ENCODE results near the gene SMIM21. TPM values are rescaled to one million over a fixed set of nuclear protein-coding genes. Genes with fewer than 3 reads are reported as not detected.

The SMIM21 gene
- total RNA-seq, 2 experiments from 2014 or later: not detected

GRCh38 chr18:75377926-75378325 is 49.6 kb downstream of the SMIM21 start:
- POLR2A ChIA-PET: no interaction called here
- H3K27me3 Mint-ChIP-seq: peaks cover 10% of the 10 kb centered on the region
- intact Hi-C loops (cut with DNase I, micrococcal nuclease): no loop called here

DNA sequence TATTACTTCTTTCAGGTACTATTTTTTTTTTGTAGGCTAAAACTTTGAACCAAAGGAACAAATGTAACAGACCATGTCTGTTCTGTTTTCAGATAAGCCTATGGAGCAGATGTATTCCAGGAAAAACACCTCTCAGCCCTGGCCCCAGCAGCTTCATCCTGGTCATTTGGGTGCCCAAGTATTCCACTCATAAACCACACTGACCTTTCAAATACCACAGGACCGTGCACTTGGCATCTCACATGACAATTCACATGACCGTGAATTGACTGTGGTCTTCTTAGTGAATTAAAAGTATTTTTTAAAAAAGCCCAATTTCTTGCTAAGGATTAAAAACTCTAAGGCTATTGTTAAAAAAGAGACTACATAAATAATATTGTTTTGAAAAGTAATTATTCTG is 50.2 kb downstream of the SMIM21 start:
- Mint-ChIP-seq H3K27me3 (peaks cover 7% of the 10 kb centered on the region), H3K4me1 (ENCODE audit: low read depth) (no peaks in the 10 kb centered on the region), H3K9me3 (no peaks in the 10 kb centered on the region), H3K36me3 (ENCODE audit: low read depth) (no peaks in the 10 kb centered on the region), H3K27ac (no peak overlapping the region), H3K4me3 (no peak overlapping the region)
- intact Hi-C loops (cut with DNase I, micrococcal nuclease): no loop called here
- Histone ChIP-seq H3K27me3 (ENCODE audit: control insufficient read depth in 1 of 2, insufficient read depth in 2 of 2, low read length in 2 of 2) (no peaks in the 10 kb centered on the region), H3K36me3 (ENCODE audit: insufficient read depth, low read length) (no peaks in the 10 kb centered on the region), H3K4me1 (ENCODE audit: insufficient read depth, low read length) (no peaks in the 10 kb centered on the region), H3K9me3 (ENCODE audit: control insufficient read depth in 1 of 2, insufficient read depth in 1 of 2, low read length in 2 of 2) (no peaks in the 10 kb centered on the region), H3K27ac (ENCODE audit: low read depth in 1 of 2, low read length in 2 of 2) (no peak overlapping the region), H3K4me3 (ENCODE audit: low read length) (no peak overlapping the region)
- ATAC-seq (ENCODE audit: poor library complexity): no peak
- DNase-seq: no peak
- ChIA-PET POLR2A (no interaction called here), CTCF (no interaction called here)
- no peak for TF ChIP-seq CTCF (IDR thresholded peaks at IDR 0.05)

More at GRCh38 chr18:75377926-75378325, 49.6 kb downstream of the SMIM21 start:
- TF ChIP-seq CTCF (IDR thresholded peaks at IDR 0.05): no peak
- ATAC-seq (ENCODE audit: poor library complexity) (no peak), DNase-seq (no peak)
- Histone ChIP-seq H3K27ac (ENCODE audit: low read depth in 1 of 2, low read length in 2 of 2) (no peak overlapping the region), H3K4me3 (ENCODE audit: low read length) (no peak overlapping the region), H3K27me3 (ENCODE audit: control insufficient read depth in 1 of 2, insufficient read depth in 2 of 2, low read length in 2 of 2) (no peaks in the 10 kb centered on the region), H3K36me3 (ENCODE audit: insufficient read depth, low read length) (no peaks in the 10 kb centered on the region), H3K4me1 (ENCODE audit: insufficient read depth, low read length) (no peaks in the 10 kb centered on the region), H3K9me3 (ENCODE audit: control insufficient read depth in 1 of 2, insufficient read depth in 1 of 2, low read length in 2 of 2) (no peaks in the 10 kb centered on the region)
- Mint-ChIP-seq H3K4me1 (ENCODE audit: low read depth) (no peaks in the 10 kb centered on the region), H3K36me3 (ENCODE audit: low read depth) (no peaks in the 10 kb centered on the region), H3K9me3 (no peaks in the 10 kb centered on the region), H3K27ac (no peak overlapping the region), H3K4me3 (no peak overlapping the region)
- CTCF ChIA-PET: no interaction called here

DNA sequence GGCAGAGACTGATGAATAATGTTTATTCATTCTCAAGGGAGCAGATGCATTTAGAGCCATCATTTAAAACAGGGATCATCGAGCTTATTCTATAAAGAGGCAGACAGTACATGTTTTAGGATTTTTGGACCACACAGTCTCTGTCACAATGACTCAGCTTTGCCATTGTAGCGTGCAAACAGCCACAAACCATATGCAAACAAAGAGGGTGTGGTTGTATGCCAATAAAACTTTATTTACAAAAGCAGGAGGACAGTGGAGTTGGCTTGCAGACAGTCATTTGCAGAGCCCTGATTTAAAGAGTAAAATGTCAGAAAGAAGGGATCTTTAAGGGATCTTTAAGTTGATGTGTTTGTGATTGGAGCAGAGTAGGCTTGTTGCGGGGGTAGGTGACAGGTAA is 51.5 kb downstream of the SMIM21 start:
- H3K27ac ChIP-seq (ENCODE audit: low read depth in 1 of 2, low read length in 2 of 2): no peak overlapping the region
- no peak for DNase-seq
- CTCF ChIA-PET: no interaction called here
- Mint-ChIP-seq H3K4me1 (ENCODE audit: low read depth) (no peaks in the 10 kb centered on the region), H3K27me3 (no peaks in the 10 kb centered on the region), H3K4me3 (no peak overlapping the region), H3K27ac (no peak overlapping the region), H3K36me3 (ENCODE audit: low read depth) (no peaks in the 10 kb centered on the region), H3K9me3 (no peaks in the 10 kb centered on the region)
- intact Hi-C loops (cut with DNase I, micrococcal nuclease): no loop called here
- no peak for ATAC-seq (ENCODE audit: poor library complexity)
- H3K4me1 ChIP-seq (ENCODE audit: insufficient read depth, low read length): no peaks in the 10 kb centered on the region
- no peaks in the 10 kb centered on the region for H3K36me3 ChIP-seq (ENCODE audit: insufficient read depth, low read length)
- no peaks in the 10 kb centered on the region for H3K9me3 ChIP-seq (ENCODE audit: control insufficient read depth in 1 of 2, insufficient read depth in 1 of 2, low read length in 2 of 2)
- POLR2A ChIA-PET: no interaction called here
- no peak for TF ChIP-seq CTCF (IDR thresholded peaks at IDR 0.05)
- no peaks in the 10 kb centered on the region for H3K27me3 ChIP-seq (ENCODE audit: control insufficient read depth in 1 of 2, insufficient read depth in 2 of 2, low read length in 2 of 2)
- no peak overlapping the region for H3K4me3 ChIP-seq (ENCODE audit: low read length)

Data from CD4-positive, alpha-beta T cell (primary cell).